Progenitor cell of endocrine pancreas (in vitro differentiated cells): ENCODE data around the gene IRS1. TPM values are rescaled to one million over a fixed set of nuclear protein-coding genes. Genes with fewer than 3 reads are reported as not detected.

Experiments
- DNase-seq: peaks from one replicate; pipeline ENCODE4 v3.0.0; 2021; ENCODE audit warnings: low spot score; ENCODE audit not compliant: unreplicated experiment
- H3K27ac Mint-ChIP-seq: 2 replicates; pipeline ENCODE4 v1.8.0; 2021; ENCODE audit warnings: mild to moderate bottlenecking, moderate library complexity, mixed read lengths
- H3K27me3 Mint-ChIP-seq: 2 replicates; pipeline ENCODE4 v1.8.0; 2021; ENCODE audit warnings: mixed read lengths
- H3K36me3 Mint-ChIP-seq: 2 replicates; pipeline ENCODE4 v1.8.0; 2022; ENCODE audit warnings: mixed read lengths; ENCODE audit not compliant: insufficient read depth
- H3K4me1 Mint-ChIP-seq: 2 replicates; pipeline ENCODE4 v1.8.0; 2021; ENCODE audit warnings: low read depth, mixed read lengths
- H3K4me3 Mint-ChIP-seq: 2 replicates; pipeline ENCODE4 v1.8.0; 2021; ENCODE audit warnings: low read depth, mild to moderate bottlenecking, moderate library complexity, mixed read lengths
- H3K9me3 Mint-ChIP-seq: 2 replicates; pipeline ENCODE4 v1.8.0; 2021; ENCODE audit warnings: low read depth, mixed read lengths
- total RNA-seq: library from RNA; stranded (reverse); gene quantifications from 2 replicates; pipeline ENCODE4 v1.2.1, GENCODE V29; 2021
- TF ChIP-seq, protein P1 (sequence below): fragments of 200-600 bp; sonication (generic); IDR thresholded peaks from one replicate; pipeline ENCODE4 v1.5.0; 2021; ENCODE audit warnings: antibody characterized with exemption, mild to moderate bottlenecking; ENCODE audit not compliant: unreplicated experiment

Gene IRS1
- total RNA-seq, 1 donor from 2014 or later: 17.1 TPM

- Mint-ChIP-seq H3K4me3 (no peak overlapping the region), H3K4me1 (peaks cover 10% of the 10 kb centered on the region), H3K27me3 (peaks cover 3% of the 10 kb centered on the region), H3K27ac (no peak overlapping the region), H3K36me3 (no peaks in the 10 kb centered on the region), H3K9me3 (no peaks in the 10 kb centered on the region)
- TF ChIP-seq, protein P1, sequence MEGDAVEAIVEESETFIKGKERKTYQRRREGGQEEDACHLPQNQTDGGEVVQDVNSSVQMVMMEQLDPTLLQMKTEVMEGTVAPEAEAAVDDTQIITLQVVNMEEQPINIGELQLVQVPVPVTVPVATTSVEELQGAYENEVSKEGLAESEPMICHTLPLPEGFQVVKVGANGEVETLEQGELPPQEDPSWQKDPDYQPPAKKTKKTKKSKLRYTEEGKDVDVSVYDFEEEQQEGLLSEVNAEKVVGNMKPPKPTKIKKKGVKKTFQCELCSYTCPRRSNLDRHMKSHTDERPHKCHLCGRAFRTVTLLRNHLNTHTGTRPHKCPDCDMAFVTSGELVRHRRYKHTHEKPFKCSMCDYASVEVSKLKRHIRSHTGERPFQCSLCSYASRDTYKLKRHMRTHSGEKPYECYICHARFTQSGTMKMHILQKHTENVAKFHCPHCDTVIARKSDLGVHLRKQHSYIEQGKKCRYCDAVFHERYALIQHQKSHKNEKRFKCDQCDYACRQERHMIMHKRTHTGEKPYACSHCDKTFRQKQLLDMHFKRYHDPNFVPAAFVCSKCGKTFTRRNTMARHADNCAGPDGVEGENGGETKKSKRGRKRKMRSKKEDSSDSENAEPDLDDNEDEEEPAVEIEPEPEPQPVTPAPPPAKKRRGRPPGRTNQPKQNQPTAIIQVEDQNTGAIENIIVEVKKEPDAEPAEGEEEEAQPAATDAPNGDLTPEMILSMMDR: no peak
- no peak for DNase-seq
These were observed 78.1 kb downstream of the IRS1 start for GRCh38 chr2:226721541-226721940.

DNA sequence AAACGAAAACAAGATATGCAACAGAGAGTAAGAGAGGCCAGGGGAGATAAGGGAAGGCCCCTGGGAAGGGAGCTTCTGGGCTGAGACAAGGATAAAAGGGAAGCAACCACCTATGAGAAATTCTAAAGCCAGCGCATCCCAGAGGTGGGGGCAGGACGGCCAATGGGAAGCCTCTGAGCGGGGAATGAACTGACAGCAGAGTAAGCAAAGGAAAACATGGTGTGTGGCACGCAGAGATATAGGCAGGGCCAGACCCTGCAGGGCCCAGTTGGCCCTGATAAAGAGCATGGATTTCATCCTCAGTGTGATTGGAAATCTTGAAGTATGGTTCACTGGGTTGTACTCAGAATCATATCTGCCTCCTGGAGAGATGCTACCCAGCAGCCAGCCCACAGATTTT lies 78.7 kb downstream of the IRS1 start:
- H3K27me3 Mint-ChIP-seq: peaks cover 3% of the 10 kb centered on the region
- no peaks in the 10 kb centered on the region for H3K9me3 Mint-ChIP-seq
- TF ChIP-seq, protein P1: no peak
- no peak overlapping the region for H3K27ac Mint-ChIP-seq
- no peak for DNase-seq
- H3K4me3 Mint-ChIP-seq: no peak overlapping the region
- peaks cover 10% of the 10 kb centered on the region for H3K4me1 Mint-ChIP-seq
- H3K36me3 Mint-ChIP-seq: no peaks in the 10 kb centered on the region

GRCh38 chr2:226717719-226718118 lies 81.9 kb downstream of the IRS1 start:
- Mint-ChIP-seq H3K27ac (no peak overlapping the region), H3K4me3 (no peak overlapping the region), H3K36me3 (no peaks in the 10 kb centered on the region), H3K9me3 (no peaks in the 10 kb centered on the region), H3K4me1 (no peaks in the 10 kb centered on the region), H3K27me3 (peaks cover 3% of the 10 kb centered on the region)
- DNase-seq: no peak
- TF ChIP-seq, protein P1: no peak

- H3K36me3 Mint-ChIP-seq: no peaks in the 10 kb centered on the region
- H3K4me1 Mint-ChIP-seq: no peaks in the 10 kb centered on the region
- no peaks in the 10 kb centered on the region for H3K9me3 Mint-ChIP-seq
- peaks cover 2% of the 10 kb centered on the region for H3K27me3 Mint-ChIP-seq
- H3K4me3 Mint-ChIP-seq: no peak overlapping the region
- no peak for DNase-seq
- TF ChIP-seq, protein P1: no peak
- H3K27ac Mint-ChIP-seq: no peak overlapping the region
These were observed 83.5 kb downstream of the IRS1 start for GRCh38 chr2:226716126-226716525.

- no peaks in the 10 kb centered on the region for H3K27me3 Mint-ChIP-seq
- H3K27ac Mint-ChIP-seq: no peak overlapping the region
- H3K9me3 Mint-ChIP-seq: no peaks in the 10 kb centered on the region
- no peak for DNase-seq
- H3K4me1 Mint-ChIP-seq: no peaks in the 10 kb centered on the region
- no peaks in the 10 kb centered on the region for H3K36me3 Mint-ChIP-seq
- H3K4me3 Mint-ChIP-seq: no peak overlapping the region
- TF ChIP-seq, protein P1: no peak
These were observed 84.2 kb downstream of the IRS1 start for GRCh38 chr2:226715347-226715990.
